GM12878 (cell line): ENCODE results near the gene ADAMTSL5. TPM values are rescaled to one million over a fixed set of nuclear protein-coding genes. Genes with fewer than 3 reads are reported as not detected.

Experiments
- ATAC-seq: fragments of 200-7000 bp; cut with Tn5 transposase; 3 replicates; pipeline ENCODE4 v1.9.1; 2020; ENCODE audit warnings: mild to moderate bottlenecking, moderate library complexity
- BruUV-seq: library from RNA; stranded (reverse); fragments of 400-500 nt; replicated peaks from 2 replicates; lab custom pipeline; 2021; lab: Mats Ljungman, UMichigan
- CTCF ChIA-PET: fragments of 300-600 bp; sonication (Branson Sonifier 250); formaldehyde crosslinking; extraction: SDS; loops from one replicate; lab custom pipeline; 2021; ENCODE audit warnings: inconsistent platforms; lab: Yijun Ruan, JAX
- POLR2A ChIA-PET: fragments of 350-600 bp; formaldehyde crosslinking; extraction: SDS; loops from one replicate; lab custom pipeline; 2021; ENCODE audit warnings: inconsistent platforms; lab: Charles Lee
- RAD21 ChIA-PET: fragments of 300-600 bp; sonication (Branson Sonifier 250); formaldehyde crosslinking; loops from one replicate; lab custom pipeline; 2023; ENCODE audit warnings: antibody characterized with exemption; ENCODE audit not compliant: unreplicated experiment; lab: Charles Lee
- SMC1A ChIA-PET: fragments of 300-600 bp; sonication (Branson Sonifier 250); formaldehyde crosslinking; loops from one replicate; lab custom pipeline; 2023; ENCODE audit not compliant: unreplicated experiment, uncharacterized antibody; lab: Charles Lee
- DNase-seq: peaks from one replicate; pipeline ENCODE4 v3.0.0-alpha.2; 2011; ENCODE audit warnings: low read depth, low spot score
- FAIRE-seq: peaks from 3 replicates; lab custom pipeline; 2011; peaks lifted over from hg19 to GRCh38; lab: Jason Lieb, UNC
- H2AFZ ChIP-seq: 2 replicates; pipeline ENCODE4 v1.6.0; 2011; ENCODE audit warnings: low read depth, low read length, control low read depth; ENCODE audit not compliant: control insufficient read depth
- H3K27ac ChIP-seq: 2 replicates; pipeline ENCODE4 v1.5.1; 2011; ENCODE audit warnings: control low read depth; ENCODE audit not compliant: control insufficient read depth, insufficient read depth
- H3K27me3 ChIP-seq, 2 experiments: replicated peaks in 1 of 2; 2 replicates each; pipeline versions ENCODE4 v1.6.0 to v1.6.1; 2011; ENCODE audit warnings: low read length in 1 of 2; ENCODE audit not compliant: control insufficient read depth in 2 of 2, insufficient read depth in 2 of 2
- H3K36me3 ChIP-seq, 2 experiments: 2 replicates each; pipeline ENCODE4 v1.5.1; 2011; ENCODE audit warnings: low read length in 1 of 2; ENCODE audit not compliant: control insufficient read depth in 2 of 2, insufficient read depth in 2 of 2
- H3K4me1 ChIP-seq: 2 replicates; pipeline ENCODE4 v1.6.1; 2011; ENCODE audit warnings: mild to moderate bottlenecking, low read length, moderate library complexity, mixed read lengths; ENCODE audit not compliant: control insufficient read depth, insufficient read depth
- H3K4me2 ChIP-seq: 2 replicates; pipeline ENCODE4 v1.6.0; 2011; ENCODE audit warnings: control low read depth; ENCODE audit not compliant: control insufficient read depth, insufficient read depth
- H3K4me3 ChIP-seq: fragments of 200-600 bp; sonication (generic); 2 replicates; pipeline ENCODE4 v1.5.1; 2016
- H3K79me2 ChIP-seq: 2 replicates; pipeline ENCODE4 v1.6.0; 2011; ENCODE audit warnings: low read length; ENCODE audit not compliant: control insufficient read depth, insufficient read depth
- H3K9ac ChIP-seq: 2 replicates; pipeline ENCODE4 v1.8.0; 2011; ENCODE audit warnings: low read length, control low read depth, mixed read lengths; ENCODE audit not compliant: control insufficient read depth, insufficient read depth
- H3K9me3 ChIP-seq: replicated peaks from 3 replicates; pipeline ENCODE4 v1.5.1; 2011; ENCODE audit warnings: mild to moderate bottlenecking, low read length; ENCODE audit not compliant: control insufficient read depth, insufficient read depth
- H4K20me1 ChIP-seq: 2 replicates; pipeline ENCODE4 v1.6.0; 2011; ENCODE audit not compliant: control insufficient read depth, insufficient read depth
- BMI1 ChIP-seq: fragments of 450-650 bp; IDR thresholded peaks from 2 replicates; pipeline ENCODE4 v1.6.1; 2016; ENCODE audit warnings: mild to moderate bottlenecking, moderate library complexity, borderline replicate concordance
- DPF2 ChIP-seq: fragments of 450-650 bp; IDR thresholded peaks from 2 replicates; pipeline ENCODE4 v1.6.1; 2017; ENCODE audit warnings: mild to moderate bottlenecking
- EGR1 ChIP-seq, 2 experiments: IDR thresholded peaks; 1 replicate in 1 of 2; 2 replicates in 1 of 2; pipeline ENCODE4 v1.6.1; 2011 to 2012; ENCODE audit warnings: low read depth in 2 of 2, low read length in 2 of 2, borderline replicate concordance in 1 of 2, mild to moderate bottlenecking in 1 of 2, moderate library complexity in 1 of 2
- NBN ChIP-seq: fragments of 450-650 bp; IDR thresholded peaks from 2 replicates; pipeline ENCODE4 v1.6.1; 2016
- RB1 ChIP-seq: fragments of 450-650 bp; formaldehyde crosslinking; IDR thresholded peaks from 2 replicates; pipeline ENCODE4 v1.6.1; 2017; ENCODE audit warnings: mild to moderate bottlenecking, borderline replicate concordance
- SIX5 ChIP-seq: IDR thresholded peaks from 2 replicates; pipeline ENCODE4 v1.6.1; 2011; ENCODE audit warnings: mild to moderate bottlenecking, low read depth, low read length, moderate library complexity; ENCODE audit not compliant: severe bottlenecking
- YBX1 ChIP-seq: fragments of 450-650 bp; IDR thresholded peaks from 2 replicates; pipeline ENCODE4 v1.6.1; 2016; ENCODE audit warnings: antibody characterized with exemption
- WGBS: methylation state at CpG from one replicate; pipeline ENCODE4 v1.1.6; 2016; ENCODE audit warnings: low lambda C conversion rate; ENCODE audit not compliant: insufficient replicate concordance, insufficient coverage; ENCODE audit errors: missing lambda C conversion rate; 5-methylcytosine and 5-hydroxymethylcytosine counted together
- in situ Hi-C: fragments of 300-500 bp; cut with MboI; formaldehyde crosslinking; loops from 9 replicates; pipeline ENCODE4 v1.14.3; 2018; ENCODE audit warnings: mixed read lengths
- intact Hi-C: fragments of 100-400 bp; cut with micrococcal nuclease; formaldehyde crosslinking; loops from one replicate; pipeline ENCODE4 v1.14.2; 2022; ENCODE audit not compliant: unreplicated experiment
- polyA plus RNA-seq, 11 experiments: library from polyadenylated mRNA; depleted of rRNA in 4 of 11; unstranded in 6 of 11; stranded (reverse) in 5 of 11; fragments of >200 nt; fragmentation: Nextera tagmentation in 4 of 11; fragmentation: Illumina TruSeq in 1 of 11; extraction: Ambion mirVana in 4 of 11; extraction: Trizol in 1 of 11; gene quantifications; 1 replicate in 1 of 11; 2 replicates in 10 of 11; pipeline versions ENCODE4 v1.2.1 to v1.2.3, GENCODE V29; 2011 to 2016; ENCODE audit warnings: inconsistent platforms in 2 of 11, missing spikeins in 2 of 11, low read depth in 1 of 11
- total RNA-seq, 4 experiments: library from RNA; depleted of rRNA in 3 of 4; stranded (reverse); fragments of >200 nt in 3 of 4; fragmentation: Illumina TruSeq in 1 of 4; extraction: Trizol in 1 of 4; gene quantifications; 2 replicates each; pipeline versions ENCODE4 v1.2.1 to v1.2.3, GENCODE V29; 2013 to 2021
- TF ChIP-seq, protein P1 (sequence below): fragments of 450-650 bp; IDR thresholded peaks from 2 replicates; pipeline ENCODE4 v1.6.1; 2018; ENCODE audit warnings: borderline replicate concordance, mild to moderate bottlenecking; ENCODE audit not compliant: partially characterized antibody
- TF ChIP-seq, protein P2 (sequence below): fragments of 450-650 bp; IDR thresholded peaks from 2 replicates; pipeline ENCODE4 v1.6.1; 2017; ENCODE audit warnings: low read depth, mild to moderate bottlenecking, moderate library complexity
- TF ChIP-seq, protein P3 (sequence below): IDR thresholded peaks from 2 replicates; pipeline ENCODE4 v1.6.1; 2012; ENCODE audit warnings: improper control_type of control experiment, low read depth, low read length; ENCODE audit not compliant: insufficient replicate concordance
- TF ChIP-seq, protein P4 (sequence below): fragments of 450-650 bp; IDR thresholded peaks from 2 replicates; pipeline ENCODE4 v1.6.1; 2017; ENCODE audit warnings: antibody characterized with exemption, mild to moderate bottlenecking, moderate library complexity

ADAMTSL5 gene
- total and polyA plus RNA-seq, 10 of the 15 experiments (the other 5 are each of a cell fraction or from before 2014, with no cell fraction given): 0.04 to 0.83 (median 0.32) TPM; not detected in 4

DNA sequence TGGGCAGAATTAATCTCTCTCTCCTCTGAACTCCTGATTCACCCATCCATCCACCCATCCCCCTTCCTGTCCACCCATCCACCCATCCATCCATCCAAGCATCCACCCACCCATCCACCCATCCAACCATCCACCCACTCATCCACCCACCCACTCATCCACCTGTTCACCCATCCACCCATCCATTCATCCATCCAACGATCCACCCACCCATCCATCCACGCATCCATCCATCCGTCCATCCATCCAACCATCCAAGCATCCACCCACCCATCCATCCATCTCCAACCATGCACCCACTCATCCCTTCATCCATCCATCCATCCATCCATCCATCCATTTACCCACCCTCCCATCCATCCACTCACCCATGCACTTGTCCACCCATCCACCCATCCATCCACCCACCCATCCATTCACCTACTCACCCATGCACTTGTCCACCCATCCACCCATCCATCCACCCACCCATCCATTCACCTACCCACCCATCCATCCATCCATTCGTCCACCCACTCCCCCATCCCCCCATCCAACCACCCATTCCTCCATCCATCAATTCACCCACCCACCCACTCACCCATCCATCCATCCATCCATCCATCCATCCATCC is 36.6 kb upstream of the ADAMTSL5 start:
- ChIA-PET POLR2A (no interaction called here), SMC1A (no interaction called here), RAD21 (no interaction called here), CTCF (interaction anchor here (1.5 to 4.3 kb wide), 2 partner anchors 217 to 247 kb away, joined by 7 to 57 read pairs; no protein-coding TSS in a partner anchor)
- no TSS peak for BruUV-seq
- intact Hi-C loops (loop anchor here (5.0 kb wide), 1 partner anchor 218 kb away; no protein-coding TSS in a partner anchor), in situ Hi-C loops (loop anchor here (10.0 kb wide), 1 partner anchor 215 kb away; no protein-coding TSS in a partner anchor)
- 45% methylated on average over 3 of the region's 4 CpGs for WGBS
- H3K4me1 ChIP-seq: no peaks in the 10 kb centered on the region
- H3K4me3 ChIP-seq: no peak overlapping the region
- H3K36me3 ChIP-seq: no peaks in the 10 kb centered on the region
- H2AFZ ChIP-seq: no peak overlapping the region
- H3K4me2 ChIP-seq: no peak overlapping the region
- no peak for FAIRE-seq
- DNase-seq: no peak
- no peaks in the 10 kb centered on the region for H3K79me2 ChIP-seq
- H3K27ac ChIP-seq: no peak overlapping the region
- H3K9me3 ChIP-seq: no peaks in the 10 kb centered on the region
- H3K27me3 ChIP-seq: no peaks in the 10 kb centered on the region
- no peak overlapping the region for H3K9ac ChIP-seq
- ATAC-seq: no peak
- no peaks in the 10 kb centered on the region for H4K20me1 ChIP-seq
- TF ChIP-seq EGR1 (IDR thresholded peaks at IDR 0.05; ENCODE audit: borderline replicate concordance in 1 of 2, low read depth in 2 of 2, low read length in 2 of 2) (no peak), RB1 (no peak), BMI1 (no peak), YBX1 (no peak), DPF2 (no peak), NBN (no peak), SIX5 (no peak)
- TF ChIP-seq, protein P1, sequence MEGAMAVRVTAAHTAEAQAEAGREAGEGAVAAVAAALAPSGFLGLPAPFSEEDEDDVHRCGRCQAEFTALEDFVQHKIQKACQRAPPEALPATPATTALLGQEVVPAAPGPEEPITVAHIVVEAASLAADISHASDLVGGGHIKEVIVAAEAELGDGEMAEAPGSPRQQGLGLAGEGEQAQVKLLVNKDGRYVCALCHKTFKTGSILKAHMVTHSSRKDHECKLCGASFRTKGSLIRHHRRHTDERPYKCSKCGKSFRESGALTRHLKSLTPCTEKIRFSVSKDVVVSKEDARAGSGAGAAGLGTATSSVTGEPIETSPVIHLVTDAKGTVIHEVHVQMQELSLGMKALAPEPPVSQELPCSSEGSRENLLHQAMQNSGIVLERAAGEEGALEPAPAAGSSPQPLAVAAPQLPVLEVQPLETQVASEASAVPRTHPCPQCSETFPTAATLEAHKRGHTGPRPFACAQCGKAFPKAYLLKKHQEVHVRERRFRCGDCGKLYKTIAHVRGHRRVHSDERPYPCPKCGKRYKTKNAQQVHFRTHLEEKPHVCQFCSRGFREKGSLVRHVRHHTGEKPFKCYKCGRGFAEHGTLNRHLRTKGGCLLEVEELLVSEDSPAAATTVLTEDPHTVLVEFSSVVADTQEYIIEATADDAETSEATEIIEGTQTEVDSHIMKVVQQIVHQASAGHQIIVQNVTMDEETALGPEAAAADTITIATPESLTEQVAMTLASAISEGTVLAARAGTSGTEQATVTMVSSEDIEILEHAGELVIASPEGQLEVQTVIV: no peak
- TF ChIP-seq, protein P2, sequence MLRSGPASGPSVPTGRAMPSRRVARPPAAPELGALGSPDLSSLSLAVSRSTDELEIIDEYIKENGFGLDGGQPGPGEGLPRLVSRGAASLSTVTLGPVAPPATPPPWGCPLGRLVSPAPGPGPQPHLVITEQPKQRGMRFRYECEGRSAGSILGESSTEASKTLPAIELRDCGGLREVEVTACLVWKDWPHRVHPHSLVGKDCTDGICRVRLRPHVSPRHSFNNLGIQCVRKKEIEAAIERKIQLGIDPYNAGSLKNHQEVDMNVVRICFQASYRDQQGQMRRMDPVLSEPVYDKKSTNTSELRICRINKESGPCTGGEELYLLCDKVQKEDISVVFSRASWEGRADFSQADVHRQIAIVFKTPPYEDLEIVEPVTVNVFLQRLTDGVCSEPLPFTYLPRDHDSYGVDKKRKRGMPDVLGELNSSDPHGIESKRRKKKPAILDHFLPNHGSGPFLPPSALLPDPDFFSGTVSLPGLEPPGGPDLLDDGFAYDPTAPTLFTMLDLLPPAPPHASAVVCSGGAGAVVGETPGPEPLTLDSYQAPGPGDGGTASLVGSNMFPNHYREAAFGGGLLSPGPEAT: no peak
- TF ChIP-seq, protein P3, sequence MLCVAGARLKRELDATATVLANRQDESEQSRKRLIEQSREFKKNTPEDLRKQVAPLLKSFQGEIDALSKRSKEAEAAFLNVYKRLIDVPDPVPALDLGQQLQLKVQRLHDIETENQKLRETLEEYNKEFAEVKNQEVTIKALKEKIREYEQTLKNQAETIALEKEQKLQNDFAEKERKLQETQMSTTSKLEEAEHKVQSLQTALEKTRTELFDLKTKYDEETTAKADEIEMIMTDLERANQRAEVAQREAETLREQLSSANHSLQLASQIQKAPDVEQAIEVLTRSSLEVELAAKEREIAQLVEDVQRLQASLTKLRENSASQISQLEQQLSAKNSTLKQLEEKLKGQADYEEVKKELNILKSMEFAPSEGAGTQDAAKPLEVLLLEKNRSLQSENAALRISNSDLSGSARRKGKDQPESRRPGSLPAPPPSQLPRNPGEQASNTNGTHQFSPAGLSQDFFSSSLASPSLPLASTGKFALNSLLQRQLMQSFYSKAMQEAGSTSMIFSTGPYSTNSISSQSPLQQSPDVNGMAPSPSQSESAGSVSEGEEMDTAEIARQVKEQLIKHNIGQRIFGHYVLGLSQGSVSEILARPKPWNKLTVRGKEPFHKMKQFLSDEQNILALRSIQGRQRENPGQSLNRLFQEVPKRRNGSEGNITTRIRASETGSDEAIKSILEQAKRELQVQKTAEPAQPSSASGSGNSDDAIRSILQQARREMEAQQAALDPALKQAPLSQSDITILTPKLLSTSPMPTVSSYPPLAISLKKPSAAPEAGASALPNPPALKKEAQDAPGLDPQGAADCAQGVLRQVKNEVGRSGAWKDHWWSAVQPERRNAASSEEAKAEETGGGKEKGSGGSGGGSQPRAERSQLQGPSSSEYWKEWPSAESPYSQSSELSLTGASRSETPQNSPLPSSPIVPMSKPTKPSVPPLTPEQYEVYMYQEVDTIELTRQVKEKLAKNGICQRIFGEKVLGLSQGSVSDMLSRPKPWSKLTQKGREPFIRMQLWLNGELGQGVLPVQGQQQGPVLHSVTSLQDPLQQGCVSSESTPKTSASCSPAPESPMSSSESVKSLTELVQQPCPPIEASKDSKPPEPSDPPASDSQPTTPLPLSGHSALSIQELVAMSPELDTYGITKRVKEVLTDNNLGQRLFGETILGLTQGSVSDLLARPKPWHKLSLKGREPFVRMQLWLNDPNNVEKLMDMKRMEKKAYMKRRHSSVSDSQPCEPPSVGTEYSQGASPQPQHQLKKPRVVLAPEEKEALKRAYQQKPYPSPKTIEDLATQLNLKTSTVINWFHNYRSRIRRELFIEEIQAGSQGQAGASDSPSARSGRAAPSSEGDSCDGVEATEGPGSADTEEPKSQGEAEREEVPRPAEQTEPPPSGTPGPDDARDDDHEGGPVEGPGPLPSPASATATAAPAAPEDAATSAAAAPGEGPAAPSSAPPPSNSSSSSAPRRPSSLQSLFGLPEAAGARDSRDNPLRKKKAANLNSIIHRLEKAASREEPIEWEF: no peak
- TF ChIP-seq, protein P4, sequence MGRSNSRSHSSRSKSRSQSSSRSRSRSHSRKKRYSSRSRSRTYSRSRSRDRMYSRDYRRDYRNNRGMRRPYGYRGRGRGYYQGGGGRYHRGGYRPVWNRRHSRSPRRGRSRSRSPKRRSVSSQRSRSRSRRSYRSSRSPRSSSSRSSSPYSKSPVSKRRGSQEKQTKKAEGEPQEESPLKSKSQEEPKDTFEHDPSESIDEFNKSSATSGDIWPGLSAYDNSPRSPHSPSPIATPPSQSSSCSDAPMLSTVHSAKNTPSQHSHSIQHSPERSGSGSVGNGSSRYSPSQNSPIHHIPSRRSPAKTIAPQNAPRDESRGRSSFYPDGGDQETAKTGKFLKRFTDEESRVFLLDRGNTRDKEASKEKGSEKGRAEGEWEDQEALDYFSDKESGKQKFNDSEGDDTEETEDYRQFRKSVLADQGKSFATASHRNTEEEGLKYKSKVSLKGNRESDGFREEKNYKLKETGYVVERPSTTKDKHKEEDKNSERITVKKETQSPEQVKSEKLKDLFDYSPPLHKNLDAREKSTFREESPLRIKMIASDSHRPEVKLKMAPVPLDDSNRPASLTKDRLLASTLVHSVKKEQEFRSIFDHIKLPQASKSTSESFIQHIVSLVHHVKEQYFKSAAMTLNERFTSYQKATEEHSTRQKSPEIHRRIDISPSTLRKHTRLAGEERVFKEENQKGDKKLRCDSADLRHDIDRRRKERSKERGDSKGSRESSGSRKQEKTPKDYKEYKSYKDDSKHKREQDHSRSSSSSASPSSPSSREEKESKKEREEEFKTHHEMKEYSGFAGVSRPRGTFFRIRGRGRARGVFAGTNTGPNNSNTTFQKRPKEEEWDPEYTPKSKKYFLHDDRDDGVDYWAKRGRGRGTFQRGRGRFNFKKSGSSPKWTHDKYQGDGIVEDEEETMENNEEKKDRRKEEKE: no peak
